ES-I3 (cell line): ENCODE results near the gene DAGLB.

Experiments used
- H3K36me3 ChIP-seq: 2 replicates; pipeline ENCODE4 v1.6.1; 2013; ENCODE audit warnings: mild to moderate bottlenecking, low read length, control low read depth, moderate library complexity; ENCODE audit not compliant: insufficient read depth
- H3K4me1 ChIP-seq: 2 replicates; pipeline ENCODE4 v1.6.1; 2013; ENCODE audit warnings: mild to moderate bottlenecking, control low read depth, low read length; ENCODE audit not compliant: insufficient read depth
- H3K9ac ChIP-seq: 2 replicates; pipeline ENCODE4 v1.6.1; 2013; ENCODE audit warnings: low read depth, mild to moderate bottlenecking, low read length, moderate library complexity
- H3K9me3 ChIP-seq: 2 replicates; pipeline ENCODE4 v1.6.1; 2013; ENCODE audit warnings: mild to moderate bottlenecking, low read length, moderate library complexity; ENCODE audit not compliant: control insufficient read depth, insufficient read depth

The DAGLB gene, protein sequence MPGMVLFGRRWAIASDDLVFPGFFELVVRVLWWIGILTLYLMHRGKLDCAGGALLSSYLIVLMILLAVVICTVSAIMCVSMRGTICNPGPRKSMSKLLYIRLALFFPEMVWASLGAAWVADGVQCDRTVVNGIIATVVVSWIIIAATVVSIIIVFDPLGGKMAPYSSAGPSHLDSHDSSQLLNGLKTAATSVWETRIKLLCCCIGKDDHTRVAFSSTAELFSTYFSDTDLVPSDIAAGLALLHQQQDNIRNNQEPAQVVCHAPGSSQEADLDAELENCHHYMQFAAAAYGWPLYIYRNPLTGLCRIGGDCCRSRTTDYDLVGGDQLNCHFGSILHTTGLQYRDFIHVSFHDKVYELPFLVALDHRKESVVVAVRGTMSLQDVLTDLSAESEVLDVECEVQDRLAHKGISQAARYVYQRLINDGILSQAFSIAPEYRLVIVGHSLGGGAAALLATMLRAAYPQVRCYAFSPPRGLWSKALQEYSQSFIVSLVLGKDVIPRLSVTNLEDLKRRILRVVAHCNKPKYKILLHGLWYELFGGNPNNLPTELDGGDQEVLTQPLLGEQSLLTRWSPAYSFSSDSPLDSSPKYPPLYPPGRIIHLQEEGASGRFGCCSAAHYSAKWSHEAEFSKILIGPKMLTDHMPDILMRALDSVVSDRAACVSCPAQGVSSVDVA

DNA sequence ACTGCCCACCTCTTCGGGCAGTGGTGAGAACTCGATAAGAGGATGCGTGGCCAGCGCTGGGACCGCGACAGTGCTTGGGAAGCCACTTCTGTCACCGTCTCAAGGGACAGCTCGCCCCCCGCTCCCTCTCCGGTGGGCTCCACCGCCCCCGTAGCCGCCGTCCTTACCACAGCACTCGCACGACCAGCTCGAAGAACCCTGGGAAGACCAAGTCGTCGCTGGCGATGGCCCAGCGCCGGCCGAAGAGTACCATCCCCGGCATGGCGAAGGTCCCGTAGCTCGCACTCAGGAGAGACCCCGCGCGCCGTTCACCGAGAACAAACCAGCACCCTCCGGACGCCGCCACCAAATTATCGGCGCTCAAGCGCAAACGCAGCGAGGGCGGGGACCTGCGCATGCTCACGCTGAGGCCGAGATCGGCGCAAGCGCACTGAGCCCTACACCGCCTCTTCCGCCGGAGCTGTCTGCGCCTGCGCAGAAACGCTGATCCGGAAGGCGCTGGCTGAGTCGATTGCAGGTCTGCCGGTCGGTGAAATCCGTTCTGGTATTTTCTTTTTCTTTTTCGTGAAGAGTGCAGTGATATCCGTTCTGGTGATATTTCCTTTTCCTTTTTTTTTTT, at the start of gene DAGLB:
Gene DAGLB, minus strand, starts transcription at position 374 of the 619 bp plus-strand sequence. Its CDS starts 112 bp downstream, at position 262.
- Histone ChIP-seq H3K4me1 (no peaks in the 10 kb centered on the region; the same call in 1 of the 2 replicates), H3K36me3 (peaks cover 20% of the 10 kb centered on the region), H3K9me3 (no peaks in the 10 kb centered on the region), H3K9ac (peak within 1 kb of the TSS; percentile 63)

DNA sequence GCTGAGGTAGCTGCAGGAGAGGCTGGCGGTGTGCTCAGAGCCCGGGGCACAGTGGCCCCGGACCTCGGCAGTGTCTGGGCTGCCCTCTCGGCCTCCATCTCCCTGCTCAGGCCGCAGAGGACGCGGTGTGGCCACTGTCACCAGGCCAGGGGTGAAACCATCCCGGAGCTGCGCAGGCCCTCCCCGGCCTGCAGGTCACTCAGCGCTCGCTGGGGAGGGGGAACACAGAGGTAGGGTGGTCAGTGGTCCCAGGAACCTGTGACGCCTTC, 49.8 kb upstream of the DAGLB start:
- H3K4me1 ChIP-seq: no peaks in the 10 kb centered on the region
- H3K9ac ChIP-seq: no peak overlapping the region
- H3K36me3 ChIP-seq: no peaks in the 10 kb centered on the region
- no peaks in the 10 kb centered on the region for H3K9me3 ChIP-seq

DNA sequence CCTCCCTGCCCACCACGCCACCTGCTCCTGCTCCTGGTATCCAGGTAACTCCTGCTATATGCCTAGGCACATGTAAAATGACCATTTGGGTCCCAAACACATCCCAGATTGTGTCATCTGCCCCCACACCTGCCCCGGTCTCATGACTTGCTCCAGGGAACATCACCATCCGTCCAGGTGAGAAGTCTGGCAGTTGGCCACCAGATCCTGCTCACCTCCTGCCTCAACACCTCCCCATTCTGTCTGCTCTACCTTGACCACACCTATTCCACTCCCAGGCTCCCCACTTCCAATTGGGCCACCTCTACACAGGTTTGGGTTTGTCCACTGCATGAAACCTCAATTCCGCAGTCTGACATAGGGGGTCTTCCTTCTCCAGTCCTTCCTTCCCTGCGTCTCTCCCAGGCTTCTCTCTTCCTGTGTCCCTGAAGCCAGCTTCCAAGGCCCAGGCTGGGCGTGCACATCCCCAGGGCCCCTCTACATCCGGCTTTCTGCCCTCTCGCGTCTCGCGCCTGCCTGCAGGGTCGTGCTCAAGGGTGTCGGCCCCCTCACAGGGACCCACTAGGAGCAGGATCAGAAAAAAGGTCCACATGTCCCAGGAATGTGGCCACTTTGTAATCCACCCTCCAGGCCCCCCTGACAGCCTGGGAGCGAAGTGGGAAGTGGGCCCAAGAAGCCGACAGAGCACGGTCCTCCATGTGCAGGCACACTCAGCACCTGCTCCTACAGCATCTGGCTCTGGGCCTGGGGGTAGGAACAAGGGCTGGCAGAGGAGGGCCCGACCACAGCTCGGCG, 49.3 kb upstream of the DAGLB start:
- H3K9ac ChIP-seq: no peak overlapping the region

DNA sequence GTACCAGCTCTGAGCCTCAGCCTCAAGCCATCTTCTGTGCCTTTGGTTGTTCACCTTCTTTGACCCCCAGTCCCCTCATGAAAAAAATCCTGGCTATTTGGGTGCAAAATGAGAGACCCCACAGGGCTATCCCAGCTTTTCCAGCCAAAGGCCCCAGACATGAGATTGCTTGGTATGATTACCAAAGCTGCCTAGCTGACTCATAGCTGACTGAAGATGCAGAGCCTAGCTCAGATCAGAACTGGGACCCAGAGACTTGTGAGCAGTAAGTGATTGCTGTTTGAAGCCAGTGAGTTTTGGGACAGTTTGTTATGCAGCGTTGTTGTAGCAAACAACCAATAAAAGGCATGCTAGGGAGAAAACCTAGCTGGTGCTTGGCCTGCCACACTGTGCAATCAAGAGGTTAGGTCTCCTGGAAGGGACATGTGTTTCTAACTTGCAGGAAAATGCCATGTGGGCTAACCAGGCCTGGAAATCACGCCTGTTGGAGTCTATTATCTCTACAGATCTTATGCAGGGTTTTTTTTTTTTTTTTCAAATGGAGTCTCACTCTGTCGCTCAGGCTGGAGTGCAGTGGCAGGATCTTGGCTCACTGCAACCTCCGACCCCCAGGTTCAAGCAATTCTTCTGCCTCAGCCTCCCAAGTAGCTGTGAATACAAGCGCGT, 48.0 kb upstream of the DAGLB start:
- Histone ChIP-seq H3K4me1 (no peaks in the 10 kb centered on the region), H3K9ac (no peak overlapping the region), H3K9me3 (no peaks in the 10 kb centered on the region), H3K36me3 (no peaks in the 10 kb centered on the region)

More for the DNA sequence above, 49.3 kb upstream of the DAGLB start:
- H3K36me3 ChIP-seq: no peaks in the 10 kb centered on the region
- H3K9me3 ChIP-seq: no peaks in the 10 kb centered on the region
- no peaks in the 10 kb centered on the region for H3K4me1 ChIP-seq

DNA sequence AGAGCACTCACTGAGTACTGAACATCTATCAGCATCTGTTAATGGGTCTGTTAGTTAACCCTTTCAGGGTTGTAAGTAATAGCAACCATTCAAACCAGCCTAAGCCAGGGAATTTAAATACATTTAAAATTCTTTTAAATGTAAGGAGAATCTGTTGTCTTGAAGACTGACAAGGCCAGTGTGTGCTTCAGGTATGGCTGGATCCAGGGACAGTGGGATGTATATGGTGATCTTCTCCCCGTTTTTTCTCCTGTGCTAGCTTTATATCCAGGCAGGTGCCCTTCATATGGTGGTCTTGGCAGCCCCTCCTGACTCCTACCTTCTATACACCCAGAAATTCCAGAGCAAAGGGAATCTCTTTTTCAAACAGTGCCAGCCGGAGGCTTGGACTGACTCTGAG, 46.6 kb upstream of the DAGLB start:
- Histone ChIP-seq H3K36me3 (no peaks in the 10 kb centered on the region), H3K9ac (no peak overlapping the region), H3K4me1 (no peaks in the 10 kb centered on the region), H3K9me3 (no peaks in the 10 kb centered on the region; the same call in 1 of the 2 replicates)

GRCh38 chr7:6491194-6491593, 43.4 kb upstream of the DAGLB start:
- Histone ChIP-seq H3K9ac (no peak overlapping the region), H3K9me3 (no peaks in the 10 kb centered on the region; the same call in 1 of the 2 replicates), H3K4me1 (no peaks in the 10 kb centered on the region), H3K36me3 (no peaks in the 10 kb centered on the region)

GRCh38 chr7:6489612-6490011, 41.9 kb upstream of the DAGLB start:
- no peaks in the 10 kb centered on the region for H3K4me1 ChIP-seq
- no peaks in the 10 kb centered on the region; the same call in 1 of the 2 replicates for H3K9me3 ChIP-seq
- no peak overlapping the region for H3K9ac ChIP-seq
- no peaks in the 10 kb centered on the region for H3K36me3 ChIP-seq

DNA sequence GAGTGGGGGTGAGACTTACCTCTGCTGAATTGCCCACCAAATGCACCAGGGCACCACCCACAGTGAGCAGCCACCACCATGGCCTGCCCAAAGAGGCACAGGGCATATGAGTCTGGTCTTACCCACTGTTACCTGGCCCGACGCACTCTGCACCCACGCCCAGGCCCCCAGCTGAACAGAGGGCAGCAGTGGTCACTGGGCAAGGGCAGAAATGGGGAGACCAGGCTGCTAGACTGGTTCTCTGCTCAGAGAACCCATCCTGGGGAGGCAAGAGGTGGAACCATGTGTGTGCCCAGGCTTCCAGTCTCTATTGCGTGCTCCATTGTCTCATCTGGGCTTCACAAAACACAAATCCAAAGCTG, 39.4 kb upstream of the DAGLB start:
- H3K9ac ChIP-seq: no peak overlapping the region
- H3K36me3 ChIP-seq: peaks cover 4% of the 10 kb centered on the region; the same call in 1 of the 2 replicates
- H3K4me1 ChIP-seq: peaks cover 6% of the 10 kb centered on the region; the same call in 1 of the 2 replicates
- no peaks in the 10 kb centered on the region; the same call in 1 of the 2 replicates for H3K9me3 ChIP-seq

GRCh38 chr7:6486438-6487183, 38.9 kb upstream of the DAGLB start:
- H3K9ac ChIP-seq: no peak overlapping the region
- peaks cover 7% of the 10 kb centered on the region; the same call in 1 of the 2 replicates for H3K4me1 ChIP-seq
- peaks cover 4% of the 10 kb centered on the region; the same call in 1 of the 2 replicates for H3K36me3 ChIP-seq
- no peaks in the 10 kb centered on the region; the same call in 1 of the 2 replicates for H3K9me3 ChIP-seq

- H3K9me3 ChIP-seq: no peaks in the 10 kb centered on the region
- peaks cover 7% of the 10 kb centered on the region; the same call in 1 of the 2 replicates for H3K4me1 ChIP-seq
- peak overlapping the region; percentile 98 for H3K9ac ChIP-seq
- peaks cover 4% of the 10 kb centered on the region; the same call in 1 of the 2 replicates for H3K36me3 ChIP-seq
Measured at GRCh38 chr7:6482743-6483119, 35.0 kb upstream of the DAGLB start.

DNA sequence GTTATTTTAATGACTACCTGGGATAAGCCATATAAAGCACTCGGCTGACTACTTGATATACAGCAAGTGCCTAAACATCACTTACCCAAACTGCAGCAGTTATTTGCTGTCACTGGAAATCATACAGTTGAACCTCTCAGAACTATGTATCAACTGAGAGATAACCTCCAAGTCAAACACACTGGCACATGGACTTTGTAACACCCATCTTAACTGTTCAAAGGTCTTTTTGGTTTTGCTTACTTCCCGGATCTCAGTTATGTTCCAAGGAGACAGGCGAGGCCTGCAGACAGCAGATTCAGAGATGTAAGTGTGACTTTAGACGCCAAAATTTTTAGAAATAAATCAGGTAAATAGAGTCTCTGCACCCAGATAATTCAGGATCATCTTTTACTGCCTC, 34.6 kb upstream of the DAGLB start:
- Histone ChIP-seq H3K36me3 (peaks cover 4% of the 10 kb centered on the region; the same call in 1 of the 2 replicates), H3K9ac (peak overlapping the region; percentile 98), H3K4me1 (peaks cover 7% of the 10 kb centered on the region; the same call in 1 of the 2 replicates), H3K9me3 (no peaks in the 10 kb centered on the region)

DNA sequence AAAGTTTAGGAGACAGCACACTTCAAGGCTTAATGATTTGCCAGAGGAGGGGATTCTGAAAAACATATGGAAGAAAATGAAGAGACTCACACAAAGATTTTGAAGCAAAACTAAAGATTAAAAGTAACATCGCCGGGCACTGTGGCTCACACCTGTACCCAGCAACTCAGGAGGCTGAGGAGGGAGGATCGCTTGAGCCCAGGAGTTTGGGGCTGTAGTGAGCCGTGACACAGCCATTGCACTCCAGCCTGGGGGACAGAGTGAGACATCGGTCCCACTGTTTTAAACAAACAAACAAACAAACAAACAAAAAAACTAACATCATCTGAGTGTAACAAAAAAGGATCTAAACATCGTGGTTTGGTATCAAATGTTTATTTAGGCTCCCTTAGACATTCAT, 33.7 kb upstream of the DAGLB start:
- Histone ChIP-seq H3K9me3 (no peaks in the 10 kb centered on the region), H3K36me3 (peaks cover 4% of the 10 kb centered on the region; the same call in 1 of the 2 replicates), H3K4me1 (peaks cover 7% of the 10 kb centered on the region; the same call in 1 of the 2 replicates), H3K9ac (no peak overlapping the region)

DNA sequence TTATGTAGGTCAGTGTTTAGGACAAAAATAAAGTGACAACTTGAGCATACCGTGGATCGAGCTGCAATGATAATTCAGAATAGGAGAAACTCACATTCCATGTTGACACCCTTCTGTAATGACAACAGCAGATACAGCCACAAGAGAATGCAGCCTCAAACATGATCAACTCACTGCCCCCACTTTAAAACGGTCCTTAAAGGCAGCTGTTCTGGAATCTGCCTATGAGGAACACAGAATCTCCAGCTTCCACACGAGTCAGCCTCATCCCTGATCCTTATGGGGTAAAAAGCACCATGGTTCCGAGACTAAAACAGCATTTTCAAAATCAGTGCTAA, 32.5 kb upstream of the DAGLB start:
- H3K4me1 ChIP-seq: peaks cover 7% of the 10 kb centered on the region; the same call in 1 of the 2 replicates
- no peak overlapping the region for H3K9ac ChIP-seq
- H3K36me3 ChIP-seq: peaks cover 7% of the 10 kb centered on the region; the same call in 1 of the 2 replicates
- no peaks in the 10 kb centered on the region for H3K9me3 ChIP-seq
